ENCODE data around the gene AATF. TPM values are rescaled to one million over a fixed set of nuclear protein-coding genes. Genes with fewer than 3 reads are reported as not detected.
A peak's percentile ranks its signal among the peaks of the same experiment; 100 is the strongest.

Gene AATF
- total and polyA plus RNA-seq, 10 donors, result 28.7 to 59.0 (median 35.2) TPM

DNA sequence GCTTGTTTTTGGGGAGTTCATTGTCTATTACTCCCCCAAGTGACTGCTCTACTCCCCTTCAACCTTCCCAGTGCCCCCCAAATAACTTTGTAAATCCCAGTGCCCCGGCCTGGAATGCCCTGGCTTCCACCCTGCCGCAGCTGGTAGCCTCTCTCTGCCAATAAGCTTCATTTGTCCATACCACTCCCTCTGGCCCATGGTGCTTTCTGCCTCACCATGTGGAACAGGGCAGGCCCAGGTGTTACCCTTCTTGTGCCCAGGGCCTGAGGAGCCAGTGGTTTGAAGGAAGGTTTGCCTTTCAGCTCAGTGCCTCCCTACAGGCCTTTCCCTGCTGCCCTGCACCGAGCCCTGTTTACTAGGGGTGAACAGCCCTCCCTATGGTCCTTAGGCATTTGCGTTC, 134.2 kb downstream of the AATF start:
- Histone ChIP-seq H3K36me3 (peaks cover 0 to 35% (median 20%) of the 10 kb centered on the region in 6 donors), H3K27me3 (replicated peaks in 1 of 7) (no peaks in the 10 kb centered on the region), H3K27ac (no peak overlapping the region), H3K9me3 (peaks cover 0 to 20% (median 13%) of the 10 kb centered on the region in 8 donors), H3K4me1 (peaks cover 0 to 8% (median 5%) of the 10 kb centered on the region in 6 donors), H3K4me3 (no peak overlapping the region)
- TF ChIP-seq, protein P1, sequence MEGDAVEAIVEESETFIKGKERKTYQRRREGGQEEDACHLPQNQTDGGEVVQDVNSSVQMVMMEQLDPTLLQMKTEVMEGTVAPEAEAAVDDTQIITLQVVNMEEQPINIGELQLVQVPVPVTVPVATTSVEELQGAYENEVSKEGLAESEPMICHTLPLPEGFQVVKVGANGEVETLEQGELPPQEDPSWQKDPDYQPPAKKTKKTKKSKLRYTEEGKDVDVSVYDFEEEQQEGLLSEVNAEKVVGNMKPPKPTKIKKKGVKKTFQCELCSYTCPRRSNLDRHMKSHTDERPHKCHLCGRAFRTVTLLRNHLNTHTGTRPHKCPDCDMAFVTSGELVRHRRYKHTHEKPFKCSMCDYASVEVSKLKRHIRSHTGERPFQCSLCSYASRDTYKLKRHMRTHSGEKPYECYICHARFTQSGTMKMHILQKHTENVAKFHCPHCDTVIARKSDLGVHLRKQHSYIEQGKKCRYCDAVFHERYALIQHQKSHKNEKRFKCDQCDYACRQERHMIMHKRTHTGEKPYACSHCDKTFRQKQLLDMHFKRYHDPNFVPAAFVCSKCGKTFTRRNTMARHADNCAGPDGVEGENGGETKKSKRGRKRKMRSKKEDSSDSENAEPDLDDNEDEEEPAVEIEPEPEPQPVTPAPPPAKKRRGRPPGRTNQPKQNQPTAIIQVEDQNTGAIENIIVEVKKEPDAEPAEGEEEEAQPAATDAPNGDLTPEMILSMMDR (IDR thresholded peaks at IDR 0.05 in 8 of 11, conservative IDR thresholded peaks at IDR 0.05 in 3 of 11), result no peak
- TF ChIP-seq POLR2A (IDR thresholded peaks at IDR 0.05), result no peak
- no peak for TF ChIP-seq POLR2AphosphoS5 (IDR thresholded peaks at IDR 0.05)
- 90 to 98% (median 94%) methylated on average over 4 of the region's 4 CpGs for WGBS, 5 donors
- no peak for DNase-seq
- intact Hi-C loops (cut with DNase I; ENCODE audit: low total_unique reads), result no loop called here

DNA sequence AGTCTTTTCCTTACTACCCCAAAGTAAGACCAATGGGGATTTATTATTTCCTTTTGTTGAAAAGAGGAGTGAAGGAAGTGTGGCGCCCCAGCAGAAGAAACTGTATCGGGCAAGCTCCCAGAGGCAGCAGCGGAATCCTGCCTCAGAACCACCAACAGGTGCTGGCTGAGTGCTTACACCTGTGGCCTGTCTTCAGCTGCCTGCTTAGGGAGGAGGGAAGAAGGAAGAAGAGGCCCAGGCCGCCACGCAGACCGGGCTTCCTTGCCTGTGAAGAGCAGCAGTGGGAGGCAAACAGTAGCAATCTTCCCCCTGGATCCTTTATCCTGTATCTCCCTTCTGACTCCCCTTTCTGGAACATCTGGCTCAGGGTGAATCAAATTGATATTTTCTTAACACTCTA, 134.7 kb downstream of the AATF start:
- no peak for DNase-seq
- Histone ChIP-seq H3K36me3 (peaks cover 0 to 40% (median 21%) of the 10 kb centered on the region in 6 donors), H3K9me3 (peaks cover 0 to 20% (median 13%) of the 10 kb centered on the region in 8 donors), H3K27me3 (replicated peaks in 1 of 7) (no peaks in the 10 kb centered on the region), H3K27ac (no peak overlapping the region), H3K4me3 (no peak overlapping the region), H3K4me1 (peaks cover 0 to 12% (median 8%) of the 10 kb centered on the region in 6 donors)
- 69 to 76% (median 74%) methylated on average over 6 of the region's 6 CpGs for WGBS, 5 donors
- intact Hi-C loops (cut with DNase I; ENCODE audit: low total_unique reads), result no loop called here
- TF ChIP-seq, protein P1 (IDR thresholded peaks at IDR 0.05 in 8 of 11, conservative IDR thresholded peaks at IDR 0.05 in 3 of 11), result no peak
- TF ChIP-seq POLR2A (IDR thresholded peaks at IDR 0.05) (no peak), POLR2AphosphoS5 (IDR thresholded peaks at IDR 0.05) (no peak)

DNA sequence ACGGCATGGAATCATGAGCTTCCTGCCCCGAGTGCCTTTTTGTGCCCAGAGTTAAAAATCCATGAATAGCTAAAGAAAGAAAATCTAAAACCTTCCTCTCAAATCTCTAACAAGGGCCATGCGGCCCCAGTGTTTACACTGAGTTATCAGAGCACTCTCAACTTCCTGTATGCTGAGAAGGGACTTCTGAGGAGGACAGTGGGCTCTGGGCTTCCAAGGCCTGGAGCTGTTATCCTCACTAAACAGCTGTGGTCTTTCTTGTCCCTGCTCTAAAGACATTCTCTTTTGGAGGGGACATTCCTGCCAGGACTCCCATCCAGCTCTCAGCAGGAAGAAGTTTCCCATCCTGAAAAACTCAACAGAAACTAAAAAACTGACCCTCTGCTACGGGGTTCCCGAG, 135.6 kb downstream of the AATF start:
- 47 to 65% (median 60%) methylated on average over 5 of the region's 5 CpGs for WGBS, 5 donors
- H3K27ac ChIP-seq, result peak overlapping the region in 6 of 8 donors; percentile 30 to 51 (median 46)
- intact Hi-C loops (cut with DNase I; ENCODE audit: low total_unique reads), result no loop called here

DNA sequence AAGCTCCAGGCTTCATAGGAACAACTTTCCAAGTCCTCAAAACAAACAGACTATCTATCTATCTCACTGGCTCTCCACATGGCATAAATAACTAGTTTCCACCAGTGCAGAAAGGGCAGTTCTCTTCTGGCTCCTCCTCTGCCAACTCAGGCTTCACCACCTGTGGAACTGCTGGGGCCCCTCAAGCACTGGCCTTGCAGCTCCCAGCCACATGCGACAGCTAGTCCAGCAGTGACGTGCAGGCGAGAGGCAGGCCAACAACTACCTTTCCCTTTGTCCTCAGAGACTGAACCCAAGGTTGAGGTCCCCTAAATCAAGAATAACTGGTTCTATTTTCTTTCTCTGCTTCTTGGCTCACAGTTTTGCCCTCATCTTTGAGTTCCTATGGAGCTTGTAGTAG, 137.6 kb downstream of the AATF start:
- Histone ChIP-seq H3K9me3 (no peaks in the 10 kb centered on the region), H3K4me3 (no peak overlapping the region), H3K36me3 (peaks cover 0 to 44% (median 21%) of the 10 kb centered on the region in 6 donors), H3K4me1 (peaks cover 0 to 41% (median 30%) of the 10 kb centered on the region in 6 donors), H3K27ac (no peak overlapping the region), H3K27me3 (replicated peaks in 1 of 7) (no peaks in the 10 kb centered on the region)
- TF ChIP-seq, protein P1 (IDR thresholded peaks at IDR 0.05 in 8 of 11, conservative IDR thresholded peaks at IDR 0.05 in 3 of 11), result no peak
- no peak for TF ChIP-seq POLR2AphosphoS5 (IDR thresholded peaks at IDR 0.05)
- TF ChIP-seq POLR2A (IDR thresholded peaks at IDR 0.05), result no peak
- 85 to 94% (median 93%) methylated on average over 3 of the region's 3 CpGs for WGBS, 5 donors
- intact Hi-C loops (cut with DNase I; ENCODE audit: low total_unique reads), result no loop called here
- DNase-seq, result no peak

More for the DNA sequence above, 135.6 kb downstream of the AATF start:
- no peaks in the 10 kb centered on the region for H3K27me3 ChIP-seq (replicated peaks in 1 of 7)
- TF ChIP-seq, protein P1 (IDR thresholded peaks at IDR 0.05 in 8 of 11, conservative IDR thresholded peaks at IDR 0.05 in 3 of 11), result no peak
- TF ChIP-seq POLR2AphosphoS5 (IDR thresholded peaks at IDR 0.05) (no peak), POLR2A (IDR thresholded peaks at IDR 0.05) (no peak)
- peaks cover 0 to 44% (median 21%) of the 10 kb centered on the region in 6 donors for H3K36me3 ChIP-seq
- DNase-seq, result no peak
- peaks cover 0 to 21% (median 15%) of the 10 kb centered on the region in 6 donors for H3K4me1 ChIP-seq
- H3K4me3 ChIP-seq, result no peak overlapping the region
- peaks cover 0 to 11% (median 4%) of the 10 kb centered on the region in 8 donors for H3K9me3 ChIP-seq
